Measurements from ENCODE around the gene PCGF1. TPM values are rescaled to one million over a fixed set of nuclear protein-coding genes. Genes with fewer than 3 reads are reported as not detected.
A peak's percentile ranks its signal among the peaks of the same experiment; 100 is the strongest.

Gene PCGF1
- total and polyA plus RNA-seq, 2 of the 4 experiments (the other 2 are of a cell fraction): 23.4 to 31.4 TPM

DNA sequence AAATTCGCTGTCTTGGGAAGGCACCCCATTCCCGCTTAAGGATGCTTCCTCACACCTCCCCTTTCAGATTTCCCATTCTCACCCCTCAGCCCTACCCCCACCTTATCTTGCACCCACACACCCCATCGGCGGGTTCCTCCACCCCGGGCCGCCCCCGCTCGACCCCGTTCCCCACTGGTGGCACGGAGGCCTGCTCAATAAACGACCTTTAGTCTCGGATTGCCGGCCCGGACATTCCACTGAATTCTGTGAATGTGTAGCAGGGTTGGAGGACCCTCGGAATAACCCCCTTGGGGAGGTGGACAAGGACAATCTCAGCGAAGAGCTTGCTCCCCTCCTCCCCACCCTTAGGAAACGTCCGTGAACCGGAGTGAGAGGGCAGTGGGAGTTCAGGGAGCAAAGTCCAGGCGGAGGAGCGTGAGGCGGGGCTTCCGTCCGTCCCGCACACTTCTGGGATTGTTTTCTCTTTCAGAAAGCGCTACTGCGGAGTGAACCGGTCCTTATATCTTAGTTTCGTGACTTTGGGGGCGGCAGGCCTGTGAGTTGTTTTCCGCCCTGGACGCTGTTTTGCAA, 5.3 kb downstream of the PCGF1 start:
- ChIA-PET POLR2A (ENCODE audit: unreplicated experiment) (no interaction called here), CTCF (interaction anchor here (0.9 kb wide), 1 partner anchor 83 kb away, joined by 3 read pairs; no protein-coding TSS in a partner anchor)
- dilution Hi-C loops (cut with HindIII; ENCODE audit: low sequenced_read_pairs, unreplicated experiment) (no loop called here), in situ Hi-C loops (cut with MboI; ENCODE audit: low sequenced_read_pairs) (no loop called here), intact Hi-C loops (cut with micrococcal nuclease) (no loop called here)
- Histone ChIP-seq H3K36me3 (ENCODE audit: control insufficient read depth, insufficient read depth, low read length) (peaks cover 16% of the 10 kb centered on the region), H3K56ac (ENCODE audit: extremely low read depth, insufficient read depth, low read length) (no peak overlapping the region), H4K20me1 (ENCODE audit: insufficient read depth, low read length) (no peaks in the 10 kb centered on the region), H2BK15ac (ENCODE audit: low read depth, low read length) (no peak overlapping the region), H2BK20ac (ENCODE audit: low read depth, low read length) (no peak overlapping the region), H3K23ac (ENCODE audit: low read depth, low read length) (no peak overlapping the region), H3K9me3 (ENCODE audit: control insufficient read depth, insufficient read depth, low read length) (no peaks in the 10 kb centered on the region), H3K4me1 (ENCODE audit: control insufficient read depth, insufficient read depth, low read length) (peaks cover 23% of the 10 kb centered on the region), H4K8ac (ENCODE audit: low read depth in 2 of 2, low read length in 2 of 2) (peak overlapping the region; percentile 91 to 94; a peak in 3 of 4 replicates), H3K4ac (ENCODE audit: low read depth, low read length) (peak overlapping the region; percentile 94), H2BK5ac (ENCODE audit: low read depth, low read length, poor library complexity, severe bottlenecking) (no peak overlapping the region), H3K14ac (replicated peaks; ENCODE audit: low read depth, low read length) (peak overlapping the region; percentile 98; the same call in 1 of the 2 replicates), H2AFZ (replicated peaks; ENCODE audit: low read length, poor library complexity) (peak overlapping the region; percentile 97), H3K9ac (ENCODE audit: low read depth, low read length) (peak overlapping the region; percentile 22; the same call in 1 of the 2 replicates), H3K79me1 (ENCODE audit: low read depth in 1 of 2, low read length in 2 of 2) (peaks cover 12 to 38% of the 10 kb centered on the region in 2 experiments), H3K27ac (ENCODE audit: insufficient read depth, low read length) (no peak overlapping the region), H3K9me1 (ENCODE audit: insufficient read depth, low read length) (peaks cover 9% of the 10 kb centered on the region), H3K4me3 (ENCODE audit: insufficient read depth, low read depth, low read length) (peak overlapping the region; percentile 43; the same call in 1 of the 2 replicates), H4K91ac (ENCODE audit: insufficient read depth, low read depth, low read length) (0 out of 2 replicates have a peak overlapping the region, but pooled peaks have one; percentile 92), H4K5ac (ENCODE audit: low read depth, low read length) (no peak overlapping the region; the same call in 1 of the 2 replicates), H2AK5ac (ENCODE audit: low read depth, low read length) (peak overlapping the region; percentile 96), H3K18ac (ENCODE audit: low read depth, low read length) (no peak overlapping the region; the same call in 1 of the 2 replicates), H3K27me3 (ENCODE audit: control insufficient read depth, insufficient read depth, low read length) (peaks cover 38% of the 10 kb centered on the region), H2AK9ac (replicated peaks; ENCODE audit: low read depth, low read length, poor library complexity) (peak overlapping the region; percentile 90), H2BK120ac (ENCODE audit: low read depth, low read length) (no peak overlapping the region), H3K4me2 (ENCODE audit: low read depth, low read length) (no peak overlapping the region; the same call in 1 of the 2 replicates)
- no peak for ATAC-seq (ENCODE audit: low read depth)
- WGBS, 2 experiments (ENCODE audit: extremely low coverage in 2 of 2, insufficient read length in 1 of 2): 79% methylated on average over 6 of the region's 32 CpGs; no CpG with 5 or more reads in 1 of the 2 experiments
- TF ChIP-seq FOS (IDR thresholded peaks at IDR 0.05; ENCODE audit: low read depth, low read length) (no peak), CHD1 (IDR thresholded peaks at IDR 0.05; ENCODE audit: low read depth, low read length) (no peak), MXI1 (IDR thresholded peaks at IDR 0.05; ENCODE audit: borderline replicate concordance, low read depth, low read length) (no peak), POLR2A (IDR thresholded peaks at IDR 0.05; ENCODE audit: low read depth, low read length) (no peak), MAZ (IDR thresholded peaks at IDR 0.05; ENCODE audit: borderline replicate concordance, low read depth, low read length) (no peak)
- TF ChIP-seq, protein P1, sequence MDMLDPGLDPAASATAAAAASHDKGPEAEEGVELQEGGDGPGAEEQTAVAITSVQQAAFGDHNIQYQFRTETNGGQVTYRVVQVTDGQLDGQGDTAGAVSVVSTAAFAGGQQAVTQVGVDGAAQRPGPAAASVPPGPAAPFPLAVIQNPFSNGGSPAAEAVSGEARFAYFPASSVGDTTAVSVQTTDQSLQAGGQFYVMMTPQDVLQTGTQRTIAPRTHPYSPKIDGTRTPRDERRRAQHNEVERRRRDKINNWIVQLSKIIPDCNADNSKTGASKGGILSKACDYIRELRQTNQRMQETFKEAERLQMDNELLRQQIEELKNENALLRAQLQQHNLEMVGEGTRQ (IDR thresholded peaks at IDR 0.05; ENCODE audit: low read depth, low read length): no peak
- TF ChIP-seq, protein P2, sequence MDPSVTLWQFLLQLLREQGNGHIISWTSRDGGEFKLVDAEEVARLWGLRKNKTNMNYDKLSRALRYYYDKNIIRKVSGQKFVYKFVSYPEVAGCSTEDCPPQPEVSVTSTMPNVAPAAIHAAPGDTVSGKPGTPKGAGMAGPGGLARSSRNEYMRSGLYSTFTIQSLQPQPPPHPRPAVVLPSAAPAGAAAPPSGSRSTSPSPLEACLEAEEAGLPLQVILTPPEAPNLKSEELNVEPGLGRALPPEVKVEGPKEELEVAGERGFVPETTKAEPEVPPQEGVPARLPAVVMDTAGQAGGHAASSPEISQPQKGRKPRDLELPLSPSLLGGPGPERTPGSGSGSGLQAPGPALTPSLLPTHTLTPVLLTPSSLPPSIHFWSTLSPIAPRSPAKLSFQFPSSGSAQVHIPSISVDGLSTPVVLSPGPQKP (IDR thresholded peaks at IDR 0.05; ENCODE audit: borderline replicate concordance, low read depth, low read length): no peak
- no TSS peak for BruUV-seq (replicated peaks)
- no peak for DNase-seq
